CD14-positive monocyte (primary cell): Measurements from ENCODE around the gene CD69. TPM values are rescaled to one million over a fixed set of nuclear protein-coding genes. Genes with fewer than 3 reads are reported as not detected.

Experiments used
- DNase-seq, 3 donors: peaks; one replicate each; pipeline ENCODE4 v3.0.0-alpha.2; 2011 to 2022
- H2AFZ ChIP-seq: 2 replicates; pipeline ENCODE4 v1.6.0; 2012; ENCODE audit warnings: mild to moderate bottlenecking, low read depth, low read length, inconsistent platforms; ENCODE audit not compliant: insufficient read depth, poor library complexity, severe bottlenecking
- H3K27ac ChIP-seq, 2 donors: 1 replicate in 1 of 2; 2 replicates in 1 of 2; pipeline ENCODE4 v1.5.1; 2012 to 2013; ENCODE audit warnings: low read length in 2 of 2, control low read depth in 1 of 2, inconsistent platforms in 1 of 2, low read depth in 1 of 2, mild to moderate bottlenecking in 1 of 2
- H3K27me3 ChIP-seq, 2 donors: one replicate each; pipeline versions ENCODE4 v1.6.0 to v1.6.1; 2011 to 2013; ENCODE audit warnings: low read length in 2 of 2; ENCODE audit not compliant: control insufficient read depth in 2 of 2, insufficient read depth in 2 of 2
- H3K36me3 ChIP-seq, 2 donors: replicated peaks in 1 of 2; 1 replicate in 1 of 2; 2 replicates in 1 of 2; pipeline versions ENCODE4 v1.5.1 to v1.6.1; 2012 to 2013; ENCODE audit warnings: low read length in 2 of 2, control low read depth in 1 of 2, inconsistent platforms in 1 of 2, mild to moderate bottlenecking in 1 of 2; ENCODE audit not compliant: insufficient read depth in 2 of 2, control insufficient read depth in 1 of 2
- H3K4me1 ChIP-seq, 2 donors: 1 replicate in 1 of 2; 2 replicates in 1 of 2; pipeline versions ENCODE4 v1.5.1 to v1.6.1; 2012 to 2013; ENCODE audit warnings: low read length in 2 of 2, control low read depth in 1 of 2, inconsistent platforms in 1 of 2, mild to moderate bottlenecking in 1 of 2, moderate library complexity in 1 of 2; ENCODE audit not compliant: insufficient read depth in 2 of 2, control insufficient read depth in 1 of 2
- H3K4me2 ChIP-seq: replicated peaks from 2 replicates; pipeline ENCODE3; 2012; ENCODE audit warnings: low read length, moderate library complexity, mild to moderate bottlenecking; ENCODE audit not compliant: poor library complexity, severe bottlenecking; ENCODE audit errors: extremely low read depth
- H3K4me3 ChIP-seq, 3 experiments: fragments of 200-600 bp in 1 of 3; sonication (generic) in 1 of 3; replicated peaks in 1 of 3; 1 replicate in 2 of 3; 2 replicates in 1 of 3; pipeline ENCODE4 v1.5.1; 2011 to 2013; ENCODE audit warnings: low read length in 3 of 3, mild to moderate bottlenecking in 3 of 3, control low read depth in 2 of 3, low read depth in 2 of 3, inconsistent platforms in 1 of 3, moderate library complexity in 1 of 3
- H3K79me2 ChIP-seq: 2 replicates; pipeline ENCODE4 v1.6.0; 2012; ENCODE audit warnings: mild to moderate bottlenecking, control low read depth, inconsistent platforms, low read length, moderate library complexity; ENCODE audit not compliant: insufficient read depth
- H3K9ac ChIP-seq: 2 replicates; pipeline ENCODE4 v1.6.0; 2017; ENCODE audit warnings: low read length, mild to moderate bottlenecking; ENCODE audit not compliant: insufficient read depth, poor library complexity, severe bottlenecking
- H3K9me3 ChIP-seq, 2 donors: replicated peaks in 1 of 2; 1 replicate in 1 of 2; 2 replicates in 1 of 2; pipeline versions ENCODE4 v1.5.1 to v1.6.1; 2012 to 2013; ENCODE audit warnings: low read length in 2 of 2, control low read depth in 1 of 2; ENCODE audit not compliant: control insufficient read depth in 1 of 2, insufficient read depth in 1 of 2
- H4K20me1 ChIP-seq: 2 replicates; pipeline ENCODE4 v1.6.0; 2012; ENCODE audit warnings: mild to moderate bottlenecking, low read length, control low read depth, moderate library complexity; ENCODE audit not compliant: insufficient read depth
- H3K27ac Mint-ChIP-seq, 7 donors: one replicate each; pipeline ENCODE4 v1.8.0; 2020; ENCODE audit warnings: mild to moderate bottlenecking in 7 of 7, mixed read lengths in 7 of 7, moderate library complexity in 6 of 7, inconsistent platforms in 2 of 7
- H3K27me3 Mint-ChIP-seq, 3 donors: one replicate each; pipeline ENCODE4 v1.8.0; 2021 to 2022; ENCODE audit warnings: low read depth in 3 of 3, mild to moderate bottlenecking in 3 of 3, mixed read lengths in 3 of 3, moderate library complexity in 3 of 3, inconsistent platforms in 1 of 3
- H3K36me3 Mint-ChIP-seq, 2 donors: one replicate each; pipeline ENCODE4 v1.8.0; 2020; ENCODE audit warnings: mixed read lengths in 2 of 2, inconsistent platforms in 1 of 2, mild to moderate bottlenecking in 1 of 2
- H3K4me1 Mint-ChIP-seq: one replicate; pipeline ENCODE4 v1.8.0; 2020; ENCODE audit warnings: mild to moderate bottlenecking, mixed read lengths
- H3K4me3 Mint-ChIP-seq, 2 donors: one replicate each; pipeline ENCODE4 v1.8.0; 2020; ENCODE audit warnings: mild to moderate bottlenecking in 2 of 2, mixed read lengths in 2 of 2, moderate library complexity in 1 of 2
- H3K9me3 Mint-ChIP-seq, 7 donors: one replicate each; pipeline ENCODE4 v1.8.0; 2020 to 2022; ENCODE audit warnings: mixed read lengths in 7 of 7, mild to moderate bottlenecking in 6 of 7, moderate library complexity in 6 of 7, inconsistent platforms in 2 of 7
- WGBS: methylation state at CpG from one replicate; pipeline ENCODE4 v1.1.5; 2013; ENCODE audit warnings: missing lambda C conversion rate; ENCODE audit not compliant: insufficient coverage; 5-methylcytosine and 5-hydroxymethylcytosine counted together
- intact Hi-C, 2 donors: fragments of 100-400 bp; cut with micrococcal nuclease; formaldehyde crosslinking; loops; one replicate each; pipeline versions ENCODE4 v1.15.0 to v1.15.1; 2023
- polyA plus RNA-seq, 3 donors: library from polyadenylated mRNA; depleted of rRNA in 1 of 3; unstranded in 2 of 3; stranded (reverse) in 1 of 3; fragments of 300-500 nt in 2 of 3; fragments of >200 nt in 1 of 3; fragmentation: Illumina TruSeq in 2 of 3; gene quantifications; 1 replicate in 2 of 3; 2 replicates in 1 of 3; pipeline ENCODE4 v1.2.3, GENCODE V29; 2012 to 2021
- TF ChIP-seq, protein P1 (sequence below): fragments of 200-600 bp; IDR thresholded peaks from one replicate; pipeline ENCODE4 v1.8.0; 2022; ENCODE audit warnings: antibody characterized with exemption, mild to moderate bottlenecking

Gene CD69
- polyA plus RNA-seq, 3 donors, result 5.8 to 12.4 (median 6.0) TPM

DNA sequence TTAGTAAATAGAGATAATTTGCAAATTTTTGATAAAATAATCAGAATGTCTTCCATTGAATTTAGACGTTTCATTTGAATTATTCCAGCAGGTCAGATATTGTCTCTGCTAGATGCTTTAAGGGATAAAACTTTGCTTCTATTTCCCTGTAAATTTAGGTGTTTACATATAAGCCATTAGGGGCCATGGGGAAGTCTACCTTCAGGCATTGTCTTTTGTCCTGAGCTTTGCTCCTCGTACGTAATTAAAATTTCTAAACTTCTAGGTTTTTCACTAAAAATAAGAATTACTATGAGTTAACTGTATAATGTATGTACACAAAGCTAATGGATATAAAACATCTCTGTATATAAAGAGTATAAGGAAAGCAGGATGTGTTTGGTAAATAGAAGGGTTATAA, 24.1 kb upstream of the CD69 start:
- no CpG with 5 or more reads among the region's 3 CpGs for WGBS
- Histone ChIP-seq H3K4me3 (no peak overlapping the region), H3K4me1 (no peaks in the 10 kb centered on the region), H3K4me2 (no peak overlapping the region), H3K36me3 (no peaks in the 10 kb centered on the region), H3K79me2 (no peaks in the 10 kb centered on the region), H3K9ac (no peak overlapping the region), H3K9me3 (no peaks in the 10 kb centered on the region), H4K20me1 (no peaks in the 10 kb centered on the region), H3K27me3 (no peaks in the 10 kb centered on the region), H2AFZ (no peak overlapping the region), H3K27ac (no peak overlapping the region)
- Mint-ChIP-seq H3K27me3 (peaks cover 0 to 3% (median 0%) of the 10 kb centered on the region in 3 donors), H3K4me3 (peak overlapping the region in 1 of 2 donors; percentile 37), H3K9me3 (peaks cover 0 to 5% (median 3%) of the 10 kb centered on the region in 7 donors), H3K36me3 (peaks cover 0 to 4% of the 10 kb centered on the region in 2 donors), H3K4me1 (no peaks in the 10 kb centered on the region), H3K27ac (no peak overlapping the region)
- DNase-seq, result no peak
- TF ChIP-seq, protein P1, sequence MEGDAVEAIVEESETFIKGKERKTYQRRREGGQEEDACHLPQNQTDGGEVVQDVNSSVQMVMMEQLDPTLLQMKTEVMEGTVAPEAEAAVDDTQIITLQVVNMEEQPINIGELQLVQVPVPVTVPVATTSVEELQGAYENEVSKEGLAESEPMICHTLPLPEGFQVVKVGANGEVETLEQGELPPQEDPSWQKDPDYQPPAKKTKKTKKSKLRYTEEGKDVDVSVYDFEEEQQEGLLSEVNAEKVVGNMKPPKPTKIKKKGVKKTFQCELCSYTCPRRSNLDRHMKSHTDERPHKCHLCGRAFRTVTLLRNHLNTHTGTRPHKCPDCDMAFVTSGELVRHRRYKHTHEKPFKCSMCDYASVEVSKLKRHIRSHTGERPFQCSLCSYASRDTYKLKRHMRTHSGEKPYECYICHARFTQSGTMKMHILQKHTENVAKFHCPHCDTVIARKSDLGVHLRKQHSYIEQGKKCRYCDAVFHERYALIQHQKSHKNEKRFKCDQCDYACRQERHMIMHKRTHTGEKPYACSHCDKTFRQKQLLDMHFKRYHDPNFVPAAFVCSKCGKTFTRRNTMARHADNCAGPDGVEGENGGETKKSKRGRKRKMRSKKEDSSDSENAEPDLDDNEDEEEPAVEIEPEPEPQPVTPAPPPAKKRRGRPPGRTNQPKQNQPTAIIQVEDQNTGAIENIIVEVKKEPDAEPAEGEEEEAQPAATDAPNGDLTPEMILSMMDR, result no peak
- intact Hi-C loops, result no loop called here

DNA sequence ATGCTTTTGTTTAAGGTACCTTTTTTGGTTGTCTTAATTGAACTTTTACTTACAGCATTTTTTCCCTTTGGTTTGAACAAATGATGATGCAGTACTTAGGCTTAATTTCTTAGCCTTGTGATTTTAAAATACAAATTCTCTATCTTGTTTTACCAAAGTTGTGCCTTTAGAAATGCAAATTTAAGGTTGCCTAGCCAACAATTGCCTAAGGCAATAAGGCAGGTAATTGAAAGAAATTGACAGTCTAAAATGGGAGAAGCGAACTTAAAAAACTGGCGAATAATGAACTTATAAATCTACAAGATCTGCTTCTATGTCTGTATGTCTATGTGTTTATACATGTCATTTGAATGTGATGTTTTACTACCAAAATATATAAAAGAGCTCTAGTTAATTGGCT, 23.6 kb upstream of the CD69 start:
- Histone ChIP-seq H3K4me1 (no peaks in the 10 kb centered on the region), H3K27me3 (no peaks in the 10 kb centered on the region), H3K27ac (no peak overlapping the region), H3K36me3 (no peaks in the 10 kb centered on the region), H4K20me1 (no peaks in the 10 kb centered on the region), H3K79me2 (no peaks in the 10 kb centered on the region), H3K4me3 (no peak overlapping the region), H3K4me2 (no peak overlapping the region), H3K9me3 (no peaks in the 10 kb centered on the region), H2AFZ (no peak overlapping the region), H3K9ac (no peak overlapping the region)
- Mint-ChIP-seq H3K4me3 (no peak overlapping the region), H3K27ac (no peak overlapping the region), H3K27me3 (peaks cover 0 to 3% (median 0%) of the 10 kb centered on the region in 3 donors), H3K4me1 (peaks cover 4% of the 10 kb centered on the region), H3K36me3 (peaks cover 0 to 4% of the 10 kb centered on the region in 2 donors), H3K9me3 (peaks cover 0 to 5% (median 2%) of the 10 kb centered on the region in 7 donors)
- no peak for DNase-seq
- intact Hi-C loops, result no loop called here
- TF ChIP-seq, protein P1, result no peak
- no CpG with 5 or more reads among the region's 2 CpGs for WGBS
